GM21528 (cell line): Measurements from ENCODE around the gene CCDC51.

Experiments
- ATAC-seq: cut with Tn5 transposase; IDR thresholded peaks from one replicate; pipeline ENCODE4 v1.9.1; 2021; ENCODE audit warnings: mild to moderate bottlenecking, moderate library complexity; ENCODE audit not compliant: unreplicated experiment, low FRiP score

CCDC51 gene

GRCh38 chr3:48395714-48396113, 44.2 kb downstream of the CCDC51 start:
- no peak for ATAC-seq

- ATAC-seq: no peak
Observed at GRCh38 chr3:48394391-48394790, 45.5 kb downstream of the CCDC51 start.

GRCh38 chr3:48388966-48389365, 51.0 kb downstream of the CCDC51 start:
- no peak for ATAC-seq

- no peak for ATAC-seq
Observed at GRCh38 chr3:48387634-48388033, 52.3 kb downstream of the CCDC51 start.
